Activated T-helper 9 cell treated with anti-CD3 and anti-CD28 coated beads, Interleukin-2, amount 50 U/mL, for 16 hours (primary cell): ENCODE data around the gene SF3B6.
A peak's percentile ranks its signal among the peaks of the same experiment; 100 is the strongest.
"Not testable (repeated sequence)": the region's sequence is repeated elsewhere in the genome, so short reads cannot be mapped to it uniquely, and the experiment has no call there.

Experiments used
- DNase-seq: peaks from one replicate; pipeline ENCODE4 v3.0.0-alpha.2; 2020; ENCODE audit warnings: low read depth

Gene SF3B6

DNA sequence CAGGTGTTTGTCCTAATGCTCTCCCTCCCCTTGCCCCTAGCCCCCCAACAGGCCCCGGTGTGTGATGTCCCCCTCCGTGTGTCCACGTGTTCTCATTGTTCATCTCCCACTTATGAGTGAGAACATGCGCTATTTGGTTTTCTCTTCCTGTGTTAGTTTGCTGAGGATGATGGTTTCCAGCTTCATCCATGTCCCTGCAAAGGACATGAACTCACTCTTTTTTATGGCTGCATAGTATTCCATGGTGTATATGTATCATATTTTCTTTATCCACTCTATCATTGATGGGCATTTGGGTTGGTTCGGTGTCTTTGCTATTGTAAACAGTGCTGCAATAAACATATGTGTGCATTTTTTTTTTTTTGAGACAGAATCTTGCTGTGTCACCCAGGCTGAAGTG, 17.1 kb upstream of the SF3B6 start:
- DNase-seq: not testable (repeated sequence)

DNA sequence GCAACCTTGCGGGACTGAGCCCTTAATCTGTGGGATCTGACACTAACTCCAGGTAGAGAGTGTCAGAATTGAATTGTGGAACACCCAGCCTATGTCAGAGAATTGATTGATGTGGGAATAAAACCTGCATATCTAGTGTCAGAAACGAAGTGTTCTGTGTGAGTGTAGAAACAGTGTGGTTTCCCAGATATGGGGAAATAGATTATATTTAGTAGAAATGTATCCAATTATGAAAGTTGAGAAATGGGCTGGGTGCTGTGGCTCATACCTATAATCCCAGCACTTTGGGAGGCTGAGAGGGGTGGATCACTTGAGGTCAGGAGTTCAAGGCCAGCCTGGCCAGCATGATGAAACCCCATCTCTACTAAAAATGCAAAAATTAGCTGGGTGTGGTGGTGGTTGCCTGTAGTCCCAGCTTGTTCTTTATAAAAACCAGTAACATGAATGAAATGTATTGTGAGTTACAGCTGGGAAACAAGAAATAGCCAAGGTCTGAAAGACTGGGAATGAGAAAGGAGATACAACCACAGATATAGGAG, 12.8 kb upstream of the SF3B6 start:
- DNase-seq: no peak

DNA sequence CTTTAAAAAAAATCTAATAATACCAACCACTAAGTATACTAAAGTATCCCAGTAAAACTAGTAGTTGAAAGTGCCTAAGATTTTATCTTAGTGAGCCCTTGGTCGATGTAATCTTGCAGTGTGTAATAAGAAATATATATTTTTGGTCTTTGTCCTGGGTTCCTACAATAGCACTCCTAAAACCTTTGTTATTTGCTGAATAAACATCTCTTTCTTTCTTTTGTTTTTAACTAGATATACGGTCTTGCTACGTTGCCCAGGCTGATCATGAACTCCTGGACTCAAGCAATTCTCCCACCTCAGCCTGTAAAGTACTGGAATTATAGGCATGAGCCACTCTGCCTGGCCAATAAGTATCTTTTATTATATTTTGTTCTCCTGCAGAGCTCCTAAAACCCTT, 10.9 kb upstream of the SF3B6 start:
- no peak for DNase-seq

DNA sequence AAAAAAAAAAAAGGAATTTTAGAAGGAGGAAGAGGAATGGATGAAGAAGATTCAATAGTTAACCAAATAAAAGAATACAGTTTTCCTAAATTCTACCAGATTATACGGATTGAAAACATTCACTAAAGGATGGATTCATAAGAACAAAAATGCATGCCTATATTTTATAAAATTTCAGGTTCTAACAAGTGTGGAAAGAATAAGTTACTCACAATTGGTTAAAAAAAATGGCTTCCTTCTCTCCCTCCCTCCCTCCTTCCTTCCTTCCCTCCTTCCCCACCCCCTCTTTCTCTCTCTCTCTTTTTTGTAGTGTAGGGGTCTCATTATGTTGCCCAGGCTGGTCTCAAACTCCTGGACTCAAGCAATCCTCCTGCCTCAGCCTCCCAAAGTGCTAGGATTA, 10.1 kb upstream of the SF3B6 start:
- no peak for DNase-seq

DNA sequence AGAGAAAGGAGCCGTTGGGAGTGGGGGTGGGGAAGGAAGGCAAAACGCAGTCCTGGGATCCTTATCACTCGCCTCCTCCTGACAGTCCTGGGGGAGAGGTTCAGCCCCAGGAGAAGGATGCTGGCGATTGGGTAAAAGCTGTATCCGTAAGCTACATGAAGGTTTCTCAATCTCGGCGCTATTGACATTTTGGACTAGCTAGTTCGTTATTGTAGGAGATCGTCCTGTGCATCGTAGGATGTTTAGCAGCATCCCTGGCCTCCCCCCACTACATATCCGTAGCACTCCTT, 9.0 kb upstream of the SF3B6 start:
- no peak for DNase-seq

DNA sequence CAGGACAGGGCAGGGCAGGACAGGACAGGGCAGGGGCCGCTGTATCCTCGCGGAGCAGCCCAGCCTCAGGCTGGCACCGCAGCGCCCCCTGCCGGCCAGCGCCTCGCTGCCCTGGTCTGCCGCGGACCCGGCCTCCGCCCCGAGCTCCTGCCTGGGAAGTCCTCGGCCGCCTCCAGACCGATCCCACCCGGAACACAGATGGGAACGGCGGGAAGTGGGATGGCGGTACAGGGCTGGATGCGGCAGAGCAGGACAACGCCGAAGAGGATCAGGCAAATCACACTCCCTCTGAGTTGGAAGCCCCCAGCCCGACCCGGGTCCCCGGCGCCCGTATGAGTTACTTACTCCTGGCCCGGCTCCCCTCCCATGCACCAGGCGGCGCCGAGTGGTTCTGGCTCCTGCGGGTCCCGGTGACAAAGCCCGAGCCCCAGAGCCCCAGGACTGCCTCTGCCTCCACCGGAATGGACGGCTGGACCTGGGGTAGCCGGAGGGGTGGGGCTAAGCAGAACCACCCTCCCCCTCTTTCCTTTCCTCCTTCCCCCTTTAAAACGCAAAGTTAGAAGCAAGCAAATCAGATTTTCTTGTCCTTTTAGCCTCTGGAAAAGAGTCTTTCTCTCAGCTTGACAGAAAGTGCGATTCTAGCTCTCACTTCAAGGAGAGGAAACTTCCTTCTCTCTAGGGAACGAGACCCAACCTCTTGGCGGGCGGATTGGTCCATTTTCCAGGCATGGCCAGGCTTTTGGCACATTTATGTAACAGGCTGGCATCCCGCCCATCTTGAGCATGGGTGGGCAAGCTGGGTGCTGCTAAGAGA, 8.5 kb upstream of the SF3B6 start, which contains the start of gene TP53I3:
TSS of gene TP53I3 (minus strand) at position 449 of the 814 bp plus-strand sequence. CDS start 508 bp downstream, outside the sequence.
- DNase-seq: peak; percentile 77

DNA sequence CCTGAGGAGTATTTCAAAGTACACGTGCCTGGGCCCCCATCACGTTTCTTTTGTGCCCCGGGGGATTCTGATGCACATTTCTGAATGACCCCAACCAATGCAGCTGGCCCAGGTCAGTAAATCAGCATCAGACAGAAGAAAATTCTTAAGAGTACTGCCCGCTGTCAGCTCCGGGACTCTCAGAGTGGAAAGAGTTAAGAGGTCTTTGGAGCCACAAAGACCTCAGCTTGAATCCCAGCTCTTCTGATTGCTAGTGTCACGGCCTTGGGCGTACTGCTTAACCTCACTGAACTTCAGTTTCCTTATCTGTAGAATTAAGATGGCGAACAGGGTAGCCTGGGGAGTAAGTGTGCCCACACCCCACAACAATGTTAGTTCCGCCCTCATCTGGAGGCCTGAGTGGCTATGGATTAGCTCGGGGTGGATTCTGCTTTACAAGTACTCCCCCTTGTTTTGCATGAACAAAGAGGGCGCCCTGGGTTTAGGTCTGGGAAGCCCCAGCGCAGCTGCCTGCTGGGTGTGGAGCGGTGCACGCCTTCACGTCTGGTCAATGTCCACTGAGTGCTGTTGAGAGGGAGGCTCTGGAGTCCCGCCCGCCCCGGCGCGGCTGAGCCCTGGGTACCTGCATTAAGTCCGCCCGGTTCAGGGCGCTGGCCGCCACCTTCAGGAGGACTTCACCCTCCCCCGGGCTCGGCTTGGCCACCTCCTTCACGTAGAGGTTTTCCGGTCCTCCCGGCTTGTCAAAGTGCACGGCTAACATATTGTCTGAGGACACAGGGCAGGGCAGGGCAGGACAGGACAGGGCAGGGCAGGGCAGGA, 7.7 kb upstream of the SF3B6 start:
- no peak for DNase-seq

DNA sequence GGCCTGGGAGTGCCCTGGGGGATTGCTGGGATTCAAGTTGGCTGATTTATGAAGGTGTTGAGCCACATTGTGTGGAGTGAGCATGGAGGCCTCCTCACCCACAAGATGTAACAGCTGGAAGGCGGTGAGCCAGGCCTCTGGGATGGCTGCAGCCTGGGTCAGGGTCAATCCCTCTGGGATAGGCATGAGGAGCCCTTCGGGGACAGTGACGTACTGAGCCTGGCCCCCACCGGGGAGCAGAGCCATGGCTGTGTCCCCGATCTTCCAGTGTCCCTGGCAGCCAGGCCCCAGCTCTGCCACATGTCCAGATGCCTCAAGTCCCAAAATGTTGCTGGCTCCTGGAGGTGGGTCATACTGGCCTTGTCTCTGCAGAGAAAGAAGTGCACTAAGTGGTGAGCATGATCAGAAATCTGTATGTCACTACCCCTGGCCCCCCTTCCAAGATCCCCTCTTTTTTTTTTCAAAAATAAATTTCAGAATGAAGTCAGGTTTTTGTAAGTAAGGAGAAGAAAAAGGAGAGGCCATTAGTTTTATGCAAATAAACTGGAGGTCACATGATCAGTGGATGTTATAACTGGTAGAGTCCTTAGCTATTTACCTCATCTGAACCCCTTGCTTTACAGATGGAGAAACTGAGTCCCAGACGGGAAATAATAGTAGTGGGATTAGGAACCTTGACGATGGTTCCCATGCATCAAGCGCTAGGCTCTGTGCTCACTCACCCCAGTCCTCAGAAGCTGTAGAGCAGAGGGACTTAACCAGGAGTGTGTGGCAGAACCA, 6.9 kb upstream of the SF3B6 start:
- DNase-seq: no peak

DNA sequence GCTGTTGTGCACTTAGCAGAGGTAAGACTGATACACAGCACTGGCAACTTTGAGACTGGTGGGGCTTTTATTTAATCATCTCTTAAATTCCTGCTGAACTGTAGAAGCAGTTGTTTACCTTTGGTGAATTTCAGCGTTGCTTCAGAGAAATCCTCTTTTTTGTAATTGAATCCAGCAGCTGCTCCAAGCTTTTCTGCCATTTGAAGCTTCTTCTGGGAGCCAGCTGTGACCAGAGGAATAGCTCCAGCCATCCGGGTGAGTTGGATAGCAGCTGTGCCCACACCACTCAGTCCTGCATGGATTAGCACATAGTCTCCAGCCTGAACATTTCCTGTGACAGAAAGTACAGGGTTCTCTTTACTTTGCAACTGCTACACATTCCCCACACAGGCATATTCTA, 4.6 kb upstream of the SF3B6 start:
- DNase-seq: no peak

DNA sequence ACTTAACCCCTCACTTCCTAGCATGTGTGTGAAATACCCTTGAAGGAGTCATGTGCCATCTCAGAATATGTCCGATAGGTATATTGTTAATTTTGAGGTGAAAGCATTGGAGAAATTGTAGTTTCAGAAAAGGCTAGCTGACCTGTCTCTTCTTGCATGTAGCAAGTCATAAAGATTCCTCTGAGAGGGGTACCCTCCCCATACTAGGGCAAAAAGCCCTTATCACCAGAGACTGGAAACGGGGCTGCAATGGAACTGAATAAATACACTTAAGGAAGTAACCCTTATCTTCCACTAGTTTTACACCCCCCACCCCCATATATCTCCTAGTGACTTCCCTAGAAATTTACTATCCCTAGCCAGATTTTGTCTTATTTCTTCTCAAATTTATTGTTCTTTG, 1.8 kb upstream of the SF3B6 start:
- DNase-seq: no peak

DNA sequence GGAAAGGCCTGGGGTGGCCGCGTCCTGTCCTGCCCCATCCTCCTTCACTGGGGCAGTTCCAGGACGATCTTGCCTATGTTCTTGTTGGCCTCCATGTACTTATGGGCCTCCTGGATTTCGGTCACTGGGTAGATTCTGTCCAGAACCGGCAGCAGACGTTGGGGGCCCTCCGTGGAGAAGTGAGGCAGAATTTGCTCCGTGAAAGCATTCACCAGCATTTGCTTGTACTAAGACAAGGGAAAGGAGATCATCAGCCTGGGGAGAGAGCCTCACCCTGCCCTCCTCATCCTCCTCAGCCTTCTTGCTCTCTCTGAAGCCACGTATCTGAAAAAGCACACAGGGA, 1.4 kb upstream of the SF3B6 start:
- no peak for DNase-seq

DNA sequence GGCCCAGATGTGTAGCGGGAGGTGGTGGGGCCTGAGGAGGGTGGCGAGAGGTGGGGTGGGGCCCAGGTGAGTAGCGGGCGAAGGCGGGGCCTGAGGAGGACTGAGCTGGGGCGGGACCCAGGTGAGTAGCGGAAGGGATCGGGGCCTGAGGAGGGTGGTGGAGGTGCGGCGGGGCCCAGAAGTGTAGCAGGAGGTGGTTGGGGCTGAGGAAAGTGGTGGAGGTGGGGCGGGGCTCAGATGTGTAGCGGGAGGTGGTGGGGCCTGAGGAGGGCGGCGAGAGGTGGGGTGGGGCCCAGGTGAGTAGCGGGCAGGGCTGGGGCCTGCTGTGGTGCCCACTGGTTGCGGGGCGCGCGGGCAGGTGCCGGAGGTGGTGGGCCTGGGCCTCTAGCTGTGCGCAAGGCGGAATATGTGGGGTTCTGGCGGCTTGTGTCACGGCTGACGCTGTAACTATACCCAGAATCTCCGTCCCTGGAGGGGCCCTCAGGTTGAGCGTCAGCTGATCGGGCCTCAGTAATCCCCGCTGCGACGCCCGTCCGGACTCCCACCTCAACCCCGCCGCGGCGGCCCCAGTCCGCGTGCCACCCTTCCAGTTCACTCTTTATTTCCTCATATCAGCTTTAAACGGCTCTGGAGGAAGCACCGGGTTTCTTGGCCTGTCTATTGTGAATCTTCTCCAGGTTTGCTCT, 866 bp upstream of the SF3B6 start:
- DNase-seq: no peak

DNA sequence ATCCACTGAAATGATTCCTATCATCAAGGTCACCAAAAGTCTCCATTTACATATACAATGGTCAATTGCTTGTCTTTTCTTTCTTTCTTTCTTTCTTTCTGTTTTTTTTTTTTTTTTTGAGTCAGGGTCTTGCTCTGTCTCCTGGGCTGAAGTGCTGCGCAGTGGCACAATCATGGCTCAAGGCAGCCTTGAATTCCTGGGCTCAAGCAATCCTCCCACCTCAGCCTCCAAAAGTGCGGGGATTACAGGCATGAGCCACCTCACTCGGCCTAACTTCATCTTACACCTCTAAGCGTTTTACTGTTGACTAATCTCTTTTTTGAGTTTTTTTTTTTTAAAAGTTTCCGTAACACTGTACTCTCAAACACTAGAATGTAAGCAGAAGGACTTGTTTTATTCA, 867 bp downstream of the SF3B6 start:
- no peak for DNase-seq

DNA sequence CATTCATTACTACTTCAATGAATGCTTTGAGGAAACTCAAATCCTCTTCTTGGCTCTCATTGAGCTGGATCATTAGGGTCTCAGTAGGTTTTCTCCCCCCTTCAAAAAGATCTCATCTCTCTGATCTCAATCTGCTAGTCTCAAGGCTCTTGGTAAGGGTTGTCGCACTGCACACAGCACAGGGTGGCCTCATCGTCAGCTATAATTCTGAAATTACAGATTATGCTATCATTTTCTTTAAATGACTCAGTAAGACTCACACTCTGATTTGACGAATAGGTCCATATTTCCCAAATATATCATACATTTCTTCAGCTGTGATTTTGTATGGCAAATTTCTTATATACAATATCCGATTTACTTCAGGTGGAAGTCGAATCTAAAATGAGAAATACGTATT, 2.3 kb downstream of the SF3B6 start:
- DNase-seq: no peak

DNA sequence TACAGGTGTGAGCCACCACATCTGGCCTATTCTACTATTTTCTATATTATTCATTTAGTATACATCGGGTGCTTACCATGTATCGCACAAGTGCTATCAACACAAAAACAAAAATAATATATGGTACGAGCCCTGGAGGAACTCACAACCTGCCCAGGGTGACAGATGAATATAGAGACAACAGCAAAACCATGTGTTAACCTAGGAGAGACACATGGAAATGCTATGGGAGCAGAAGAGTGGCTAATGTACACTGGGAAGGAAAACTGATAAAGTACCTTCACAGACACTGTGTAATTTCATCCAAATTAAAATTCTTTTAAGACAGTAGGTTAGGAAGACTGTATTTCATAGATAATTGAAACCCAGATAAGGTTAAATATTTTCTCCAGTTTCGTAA, 3.9 kb downstream of the SF3B6 start:
- DNase-seq: no peak

DNA sequence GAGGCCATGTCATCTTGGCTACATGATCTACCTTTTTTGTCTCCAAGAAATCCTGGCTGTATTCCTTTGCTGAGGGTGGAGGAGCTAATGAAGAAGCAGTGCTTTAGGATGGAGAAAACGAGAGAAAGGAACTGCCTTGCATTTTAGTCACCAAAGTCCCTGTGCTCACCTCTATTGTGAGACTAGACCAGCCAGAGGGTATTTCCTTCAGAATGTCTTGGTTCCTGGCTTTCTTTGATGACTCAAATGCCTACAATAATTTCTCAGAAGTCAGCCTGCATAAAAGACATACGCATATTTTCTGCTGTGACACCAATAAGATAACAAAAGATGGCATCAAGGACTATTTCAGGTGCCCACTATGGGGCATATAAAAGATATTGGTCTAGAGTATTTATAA, 10.8 kb downstream of the SF3B6 start:
- no peak for DNase-seq

DNA sequence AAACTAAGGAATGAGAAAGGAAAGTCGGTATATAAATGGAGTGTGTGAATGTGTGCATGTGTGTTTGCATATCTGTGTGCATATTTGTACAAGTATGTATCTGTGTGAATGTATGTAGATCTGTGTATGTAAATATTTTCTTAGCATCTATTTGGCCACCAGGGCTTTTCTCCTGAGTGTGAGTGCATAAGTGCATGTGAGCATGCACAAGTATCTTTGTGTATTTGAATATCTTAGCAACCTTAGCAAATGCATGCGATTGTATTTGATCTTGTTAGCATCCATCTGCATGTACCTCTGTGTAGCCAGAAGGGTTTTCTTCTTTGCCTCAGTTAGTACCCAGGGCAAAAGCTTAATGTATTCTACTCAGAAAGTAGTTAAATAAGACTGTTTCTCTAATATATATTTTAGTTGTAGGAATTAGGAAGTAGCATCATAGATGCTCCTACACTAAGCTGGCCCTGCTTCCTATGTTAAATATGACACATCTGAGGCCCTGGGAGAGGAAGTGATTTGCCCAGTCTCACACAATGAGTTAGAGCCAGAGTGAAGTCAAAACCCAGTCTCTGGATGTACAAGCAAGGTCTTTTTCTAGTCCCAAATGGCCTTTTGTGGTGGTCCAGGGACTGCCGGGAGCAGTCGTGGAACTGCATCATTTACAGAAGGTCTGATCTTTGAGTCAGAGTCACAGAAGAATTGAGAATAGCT, 17.4 kb downstream of the SF3B6 start:
- DNase-seq: no peak

DNA sequence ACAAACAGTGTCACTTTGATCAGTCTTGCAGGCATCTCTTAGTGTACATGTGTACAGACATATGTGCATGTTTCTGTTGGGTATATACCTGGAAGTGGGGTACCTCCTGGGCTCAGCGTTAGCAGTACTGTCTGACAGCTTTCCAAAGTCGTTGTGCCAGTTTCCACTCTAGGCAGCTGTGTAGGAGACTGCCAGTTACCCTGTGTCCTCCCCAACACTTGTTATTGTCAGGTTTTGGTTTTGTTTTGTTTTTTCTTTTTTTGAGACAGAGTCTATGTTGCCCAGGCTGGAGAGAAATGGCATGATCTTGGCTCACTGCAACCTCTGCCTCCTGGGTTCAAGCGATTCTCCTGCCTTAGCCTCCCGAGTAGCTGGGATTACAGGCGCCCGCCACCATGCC, 20.4 kb downstream of the SF3B6 start:
- no peak for DNase-seq

DNA sequence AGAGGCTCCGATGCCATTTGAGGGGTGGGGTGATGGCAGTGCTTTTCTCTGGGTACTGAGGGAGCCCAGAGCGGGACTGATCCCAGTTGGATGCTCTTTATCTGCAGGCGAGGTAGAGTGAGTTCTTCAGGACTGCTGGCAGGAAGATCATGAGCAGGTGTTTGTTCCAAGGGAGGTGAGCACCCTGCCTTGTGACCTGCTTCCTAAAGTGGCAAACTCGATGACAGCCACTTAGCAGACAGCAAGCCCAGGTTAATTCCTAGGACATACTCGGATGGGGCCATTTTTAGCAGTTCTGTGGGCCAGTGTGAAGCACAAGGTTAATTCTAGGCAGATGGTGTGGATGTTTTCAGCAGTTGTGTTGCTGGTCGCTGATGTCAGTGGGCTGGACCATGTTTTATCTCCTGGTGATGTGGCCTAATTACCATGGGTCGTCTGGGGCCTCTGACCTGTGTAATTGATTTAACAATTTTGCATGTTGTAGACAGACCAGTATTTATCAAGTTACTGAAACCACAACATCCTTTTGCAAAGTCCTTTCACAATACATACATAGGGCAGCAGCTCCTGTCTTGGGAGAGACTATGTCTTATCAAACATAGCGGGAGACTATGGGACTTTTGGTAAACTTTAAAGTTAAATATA, 21.6 kb downstream of the SF3B6 start:
- no peak for DNase-seq

DNA sequence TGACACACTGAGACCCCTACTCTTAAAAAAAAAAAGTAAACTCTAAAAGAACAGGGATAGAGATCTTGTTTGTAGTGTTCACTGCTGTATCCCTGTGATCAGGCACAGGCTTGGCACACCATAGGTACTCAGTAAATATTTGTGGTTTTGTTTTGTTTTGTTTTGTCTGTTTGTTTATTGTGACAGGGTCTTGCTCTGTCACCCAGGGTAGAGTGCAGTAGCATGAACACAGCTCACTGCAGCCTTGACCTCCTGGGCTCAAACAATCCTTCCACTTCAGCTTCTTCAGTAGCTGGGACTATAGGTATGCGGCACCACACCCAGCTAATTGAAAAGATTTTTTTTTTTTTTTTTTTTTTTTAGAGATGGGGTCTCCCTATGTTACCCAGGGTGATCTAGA, 23.2 kb downstream of the SF3B6 start:
- DNase-seq: no peak

DNA sequence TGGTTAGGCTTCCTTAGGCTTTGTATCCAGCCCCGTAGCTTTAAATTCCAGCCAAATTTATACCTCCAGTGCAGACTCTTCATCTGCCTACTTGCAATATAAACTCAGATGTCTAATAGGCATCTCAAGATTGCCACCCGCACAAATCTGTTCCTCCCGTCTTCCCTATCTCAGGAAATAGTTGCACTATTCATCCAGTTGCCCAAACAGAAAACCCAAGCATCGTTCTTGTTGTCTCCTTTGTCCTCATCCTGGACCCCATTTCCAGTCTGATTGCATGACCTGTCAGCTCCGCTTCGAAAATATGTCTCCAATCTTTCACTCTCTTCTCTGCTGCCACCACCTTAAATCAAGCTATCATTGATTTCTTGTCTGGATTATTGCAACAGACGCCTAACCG, 24.3 kb downstream of the SF3B6 start:
- no peak for DNase-seq
